GM19099 (cell line): Measurements from ENCODE around the gene GRM7.

ENCODE experiments used
- POLR2A ChIP-seq: IDR thresholded peaks from 3 replicates; pipeline ENCODE4 v1.6.1; 2011; ENCODE audit warnings: low read depth; ENCODE audit not compliant: insufficient read length; ENCODE audit errors: extremely low read depth

GRM7 gene

GRCh38 chr3:7194071-7194835 lies 333.3 kb downstream of the GRM7 start:
- TF ChIP-seq POLR2A: no peak

DNA sequence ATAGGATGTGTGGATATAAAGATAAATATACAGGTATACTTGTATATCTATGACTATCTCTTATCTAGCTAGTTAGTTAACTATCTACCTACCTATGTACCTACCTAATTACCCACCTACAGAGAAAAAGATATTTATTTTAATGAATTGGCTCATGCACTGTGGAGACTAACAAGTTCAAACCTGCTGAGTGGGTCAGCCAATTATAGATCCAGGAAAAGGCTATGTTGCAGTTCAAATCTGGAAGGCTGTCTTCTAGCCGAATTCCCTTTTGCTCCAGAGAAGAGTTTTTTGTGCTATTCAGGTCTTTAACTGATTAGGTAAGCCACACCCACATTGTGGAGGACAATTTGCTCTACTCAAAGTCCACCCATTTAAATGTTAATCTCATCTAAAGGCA lies 335.0 kb downstream of the GRM7 start:
- no peak for TF ChIP-seq POLR2A

- no peak for TF ChIP-seq POLR2A
Measured at GRCh38 chr3:7201784-7202183, 340.9 kb downstream of the GRM7 start.

DNA sequence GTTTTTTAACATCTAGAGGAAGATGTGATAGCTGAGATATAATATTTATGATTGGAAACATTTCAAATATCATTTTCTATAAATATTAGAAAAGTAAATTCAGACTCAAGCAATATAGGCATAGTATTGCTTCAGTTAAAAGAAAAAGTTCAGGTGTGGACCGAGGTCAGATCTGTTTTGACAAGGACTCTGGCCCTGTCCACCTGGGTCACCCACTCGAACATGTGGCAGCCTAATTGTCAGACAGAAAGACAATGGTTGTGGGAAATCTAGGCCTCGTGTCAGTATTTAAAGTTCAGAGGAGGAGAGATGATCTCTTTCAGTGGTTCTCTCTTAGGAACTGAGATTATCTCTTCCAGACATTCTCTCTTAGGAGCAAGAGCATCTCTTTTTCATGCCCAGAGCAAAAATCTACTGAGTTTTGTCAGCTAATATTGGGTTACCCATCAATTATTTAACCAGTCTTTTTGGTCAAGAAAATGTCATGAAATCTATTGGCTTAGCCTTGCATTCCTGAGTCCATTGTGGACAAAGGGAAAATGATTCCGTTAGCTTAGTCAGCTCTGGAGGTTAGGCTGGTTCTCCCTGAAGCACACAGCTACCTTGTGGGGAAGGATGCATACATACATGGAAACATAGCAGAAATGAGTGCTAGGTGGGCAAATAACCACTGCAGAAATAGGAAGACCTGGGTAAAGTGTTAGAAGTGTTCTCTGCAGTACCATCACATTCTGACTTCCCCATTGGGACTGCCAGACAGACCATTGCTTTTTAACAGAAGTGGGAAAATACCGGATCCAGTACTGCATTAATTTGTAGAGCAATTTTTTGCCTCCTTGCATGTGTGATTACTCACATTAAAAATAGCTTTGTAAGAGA lies 343.3 kb downstream of the GRM7 start:
- no peak for TF ChIP-seq POLR2A

DNA sequence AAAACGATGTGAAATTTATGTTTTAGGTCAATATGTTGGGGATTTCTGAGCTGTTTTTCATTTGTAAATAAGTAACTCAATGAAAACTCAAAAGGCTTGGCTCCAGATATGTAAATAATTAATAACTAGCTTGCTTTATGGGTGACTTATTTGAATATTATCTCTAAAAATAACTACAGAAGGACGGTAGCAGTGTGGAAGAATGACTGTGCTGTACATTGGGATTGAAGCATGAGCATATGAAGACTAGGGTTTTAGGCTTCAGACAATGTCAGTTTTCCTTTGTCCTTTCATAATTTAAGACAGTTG lies 343.9 kb downstream of the GRM7 start:
- no peak for TF ChIP-seq POLR2A

DNA sequence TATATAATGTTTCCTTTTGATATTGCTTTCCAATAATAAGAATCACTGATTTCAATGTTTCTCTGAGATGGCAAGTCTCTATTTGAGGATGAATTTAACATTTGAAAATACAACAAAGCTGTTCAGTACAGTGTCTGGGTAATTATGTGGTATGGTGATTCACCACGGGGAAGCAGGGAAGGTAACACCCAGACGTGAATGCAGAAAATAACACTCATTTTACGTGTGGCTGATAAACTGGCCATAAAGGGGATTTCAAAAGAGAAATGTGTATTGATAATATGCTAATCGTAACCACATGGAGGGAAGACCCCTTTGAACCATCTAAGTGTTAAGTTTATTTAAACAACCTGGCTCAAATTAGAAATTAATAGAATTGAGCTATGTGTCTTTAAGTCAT lies 344.6 kb downstream of the GRM7 start:
- TF ChIP-seq POLR2A: no peak

DNA sequence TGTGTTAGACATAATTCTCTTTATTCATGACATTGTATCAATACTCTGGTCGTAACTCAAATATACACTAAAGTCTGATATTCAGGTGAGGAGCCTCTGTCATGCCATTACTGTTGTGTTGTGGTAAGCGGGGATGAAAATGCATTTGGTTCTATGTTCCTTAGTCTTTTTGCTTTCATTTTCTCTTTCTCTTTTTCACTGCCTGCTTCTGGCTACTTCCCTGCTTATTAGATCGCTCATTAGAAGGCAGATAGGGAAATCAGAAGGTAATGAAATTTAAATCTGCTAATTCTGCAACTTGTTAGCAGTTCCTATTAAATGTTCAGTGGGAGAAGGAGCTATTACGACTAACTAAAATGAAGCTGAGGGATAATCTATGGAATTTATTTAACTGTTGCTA lies 345.0 kb downstream of the GRM7 start:
- TF ChIP-seq POLR2A: no peak

DNA sequence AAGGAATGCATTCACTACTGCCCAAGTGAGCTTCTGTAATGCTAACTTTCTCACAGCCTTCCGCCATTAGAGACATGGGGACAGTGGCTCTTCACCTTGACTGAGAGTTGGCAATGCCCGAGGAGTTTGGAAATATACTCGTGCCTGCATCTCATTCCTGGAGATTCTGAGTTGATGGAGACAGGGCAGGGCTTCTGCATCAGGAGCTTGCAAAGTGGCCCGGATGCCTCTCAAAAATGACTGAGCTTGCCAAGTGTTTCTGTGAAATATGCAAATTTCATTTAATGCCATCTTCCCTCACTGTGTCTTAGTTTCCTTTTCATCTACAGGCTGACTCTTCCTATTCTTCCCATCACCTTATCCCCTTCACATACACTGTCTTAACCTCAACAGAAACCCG lies 346.2 kb downstream of the GRM7 start:
- no peak for TF ChIP-seq POLR2A

GRCh38 chr3:7207928-7208327 lies 347.0 kb downstream of the GRM7 start:
- TF ChIP-seq POLR2A: no peak

DNA sequence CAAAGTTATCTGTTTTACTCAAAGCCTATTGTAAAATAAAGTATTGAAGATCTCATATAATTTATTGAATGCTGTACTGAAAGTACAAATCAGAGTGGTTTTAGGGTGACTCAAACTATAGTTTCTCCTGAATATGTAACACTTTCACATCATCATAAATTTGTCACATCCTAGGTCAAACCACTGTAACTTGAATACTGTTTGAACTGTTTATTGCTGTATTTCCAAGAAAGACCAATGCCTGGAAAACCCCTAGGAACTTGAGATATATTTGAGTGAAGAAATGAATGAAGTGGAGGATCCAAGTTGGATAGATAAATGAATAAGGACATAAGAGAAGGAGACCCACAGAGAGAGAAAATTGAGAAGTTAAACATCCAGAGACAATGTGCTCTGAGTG lies 348.2 kb downstream of the GRM7 start:
- no peak for TF ChIP-seq POLR2A

DNA sequence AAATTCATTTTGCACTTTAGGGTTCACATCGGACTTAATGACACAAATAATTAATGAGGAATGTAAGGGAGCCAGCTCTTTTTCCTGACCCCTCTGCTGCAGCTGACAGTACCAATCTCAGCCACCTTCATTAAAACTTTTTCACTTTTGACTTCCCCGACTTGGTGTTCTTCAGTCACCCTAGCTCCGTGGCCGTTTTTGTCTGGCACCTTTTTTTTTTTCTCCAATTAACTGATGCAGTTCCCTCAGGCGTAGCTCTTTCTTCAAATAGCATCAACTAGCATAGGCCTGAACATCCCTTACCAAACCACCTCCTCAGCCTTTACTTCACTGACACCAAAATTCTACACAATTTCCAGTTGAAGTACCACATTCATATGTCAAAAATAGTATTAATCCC lies 350.8 kb downstream of the GRM7 start:
- no peak for TF ChIP-seq POLR2A

DNA sequence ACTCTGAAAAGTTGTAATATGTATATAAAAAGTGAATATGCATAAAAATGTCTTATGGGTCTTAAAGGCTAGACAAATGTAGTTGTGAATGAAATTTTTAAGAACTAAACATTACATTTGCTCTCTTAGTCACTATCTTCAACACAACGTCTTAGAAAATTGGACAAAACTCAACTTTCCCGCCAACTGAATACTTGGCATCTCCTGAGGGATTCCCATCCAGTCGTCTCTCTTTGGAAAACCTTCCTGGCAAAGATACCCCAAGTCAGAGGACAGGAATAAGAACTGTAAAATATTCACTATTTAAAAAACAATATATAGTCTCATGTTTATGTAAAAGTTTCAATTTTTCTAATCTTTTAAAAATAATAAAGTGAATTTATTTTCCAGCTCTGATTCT lies 354.8 kb downstream of the GRM7 start:
- no peak for TF ChIP-seq POLR2A

- TF ChIP-seq POLR2A: no peak
Measured at GRCh38 chr3:7226393-7226792, 365.5 kb downstream of the GRM7 start.

GRCh38 chr3:7238565-7239295 lies 377.8 kb downstream of the GRM7 start:
- no peak for TF ChIP-seq POLR2A

DNA sequence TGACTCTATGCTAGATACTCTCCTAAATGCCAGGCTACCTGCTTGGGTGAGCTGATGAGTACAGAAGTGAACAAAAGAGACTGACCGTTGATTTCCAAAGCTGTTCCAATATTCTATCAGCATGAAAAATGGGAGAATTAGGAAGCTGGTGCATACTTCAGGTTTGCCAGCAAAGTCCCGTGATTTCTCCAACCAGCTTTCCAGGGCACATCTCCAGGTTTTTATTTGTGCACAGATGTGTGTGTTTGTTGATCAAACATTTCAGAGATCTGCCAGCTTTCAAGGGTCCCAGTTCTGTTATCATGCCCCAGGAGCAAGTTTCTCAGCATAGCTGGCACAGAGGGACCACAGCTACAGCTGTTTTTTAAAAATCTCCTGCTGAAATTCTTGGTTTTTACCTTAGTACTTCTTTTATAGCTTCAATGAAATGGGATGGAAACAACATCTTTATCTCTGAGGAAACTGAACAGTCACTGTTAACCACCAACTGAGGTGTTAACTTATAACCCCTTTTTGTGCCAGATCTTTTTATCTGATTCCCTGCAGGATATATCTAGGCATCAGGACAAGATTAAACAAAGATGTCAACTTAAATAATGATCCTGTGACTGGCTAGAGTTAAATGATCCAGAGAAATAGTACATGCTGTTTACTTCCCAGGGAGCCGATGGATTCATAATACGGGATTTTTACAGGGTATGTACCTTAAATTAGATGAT lies 380.8 kb downstream of the GRM7 start:
- no peak for TF ChIP-seq POLR2A

DNA sequence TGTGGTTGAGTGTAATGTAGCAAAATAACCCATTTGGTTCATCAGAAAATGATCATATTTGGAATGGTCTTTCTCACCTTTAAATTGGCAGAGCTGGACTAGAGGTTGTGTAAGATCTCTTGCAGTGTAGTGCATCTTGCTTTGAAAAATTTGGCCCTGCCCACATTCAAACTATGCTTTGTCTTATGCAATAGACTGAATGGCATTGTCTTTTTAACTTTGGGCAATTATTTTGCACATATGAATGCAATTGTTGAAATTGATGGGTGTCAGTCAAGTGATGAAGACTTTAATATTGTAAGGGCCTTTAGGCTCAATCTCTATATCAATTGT lies 381.4 kb downstream of the GRM7 start:
- TF ChIP-seq POLR2A: no peak

GRCh38 chr3:7249493-7250076 lies 388.7 kb downstream of the GRM7 start:
- no peak for TF ChIP-seq POLR2A
